Panc1 (cell line): Measurements from ENCODE around the gene SEMA5B. TPM values are rescaled to one million over a fixed set of nuclear protein-coding genes. Genes with fewer than 3 reads are reported as not detected.

Experiments used
- ATAC-seq: fragments of 200-7000 bp; cut with Tn5 transposase; 2 replicates; pipeline ENCODE4 v1.9.1; 2020; ENCODE audit warnings: mild to moderate bottlenecking, moderate library complexity
- BruUV-seq: library from RNA; stranded (reverse); fragments of 400-500 nt; replicated peaks from 2 replicates; lab custom pipeline; 2021; lab: Mats Ljungman, UMichigan
- CTCF ChIA-PET: fragments of 300-600 bp; sonication (Branson Sonifier 250); formaldehyde crosslinking; loops from one replicate; lab custom pipeline; 2022; ENCODE audit warnings: antibody characterized with exemption; lab: Charles Lee
- POLR2A ChIA-PET: fragments of 300-600 bp; sonication (Branson Sonifier 250); formaldehyde crosslinking; loops from one replicate; lab custom pipeline; 2022; ENCODE audit warnings: antibody characterized with exemption; lab: Charles Lee
- DNase-seq: peaks from one replicate; pipeline ENCODE4 v3.0.0-alpha.2; 2010; ENCODE audit warnings: low read depth, low spot score
- H3K27ac ChIP-seq: 2 replicates; pipeline ENCODE4 v1.5.1; 2011; ENCODE audit warnings: mild to moderate bottlenecking, low read length, inconsistent platforms
- H3K27me3 ChIP-seq: fragments of 200-500 bp; sonication (Bioruptor generic); 2 replicates; pipeline ENCODE4 v1.6.0; 2014; ENCODE audit warnings: low read length, inconsistent platforms; ENCODE audit not compliant: control insufficient read depth, insufficient read depth
- H3K36me3 ChIP-seq: fragments of 200-500 bp; sonication (Bioruptor generic); 2 replicates; pipeline ENCODE4 v1.5.1; 2014; ENCODE audit warnings: inconsistent platforms, mild to moderate bottlenecking, low read length, moderate library complexity; ENCODE audit not compliant: control insufficient read depth, insufficient read depth
- H3K4me1 ChIP-seq: 2 replicates; pipeline ENCODE4 v1.5.1; 2011; ENCODE audit warnings: inconsistent platforms, mild to moderate bottlenecking, low read length, moderate library complexity; ENCODE audit not compliant: control insufficient read depth, insufficient read depth
- H3K4me3 ChIP-seq, 2 experiments: 2 replicates each; pipeline ENCODE4 v1.5.1; 2011 to 2012; ENCODE audit warnings: low read depth in 2 of 2, low read length in 2 of 2, mild to moderate bottlenecking in 2 of 2, inconsistent platforms in 1 of 2, moderate library complexity in 1 of 2
- H3K9me3 ChIP-seq: fragments of 200-500 bp; sonication (Bioruptor generic); 2 replicates; pipeline ENCODE4 v1.5.1; 2014; ENCODE audit warnings: low read depth, mild to moderate bottlenecking, inconsistent platforms, low read length, moderate library complexity; ENCODE audit not compliant: control insufficient read depth, insufficient read depth
- CTCF ChIP-seq: fragments of 450-650 bp; IDR thresholded peaks from 2 replicates; pipeline ENCODE4 v1.5.1; 2017; ENCODE audit warnings: mild to moderate bottlenecking
- POLR2AphosphoS5 ChIP-seq: IDR thresholded peaks from 2 replicates; pipeline ENCODE4 v1.6.1; 2012; ENCODE audit warnings: mild to moderate bottlenecking, low read depth, low read length, moderate library complexity
- REST ChIP-seq, 2 experiments: IDR thresholded peaks; 2 replicates each; pipeline ENCODE4 v1.6.1; 2011 to 2012; ENCODE audit warnings: low read depth in 2 of 2, control low read depth in 1 of 2, low read length in 1 of 2, mild to moderate bottlenecking in 1 of 2, moderate library complexity in 1 of 2; ENCODE audit not compliant: insufficient read depth in 1 of 2
- SIN3A ChIP-seq: IDR thresholded peaks from 2 replicates; pipeline ENCODE4 v1.6.1; 2012; ENCODE audit warnings: low read depth, mild to moderate bottlenecking, low read length, moderate library complexity, borderline replicate concordance; ENCODE audit not compliant: insufficient read depth
- TCF7L2 ChIP-seq: IDR thresholded peaks from 2 replicates; pipeline ENCODE4 v1.6.1; 2011; ENCODE audit warnings: mild to moderate bottlenecking, low read depth, low read length, inconsistent platforms
- in situ Hi-C: cut with HindIII; loops from 2 replicates; pipeline ENCODE4 v1.10.0; 2016; ENCODE audit warnings: low sequenced_read_pairs, low pct_unique_long_range_greater_than_20kb
- intact Hi-C: fragments of 100-400 bp; cut with micrococcal nuclease; formaldehyde crosslinking; loops from one replicate; pipeline ENCODE4 v1.10.0; 2022; ENCODE audit not compliant: unreplicated experiment
- total RNA-seq: library from RNA; stranded (reverse); gene quantifications from one replicate; pipeline ENCODE4 v1.2.1, GENCODE V29; 2021; ENCODE audit not compliant: unreplicated experiment

Gene SEMA5B
- total RNA-seq, 1 experiment from 2014 or later = 1.2 TPM

DNA sequence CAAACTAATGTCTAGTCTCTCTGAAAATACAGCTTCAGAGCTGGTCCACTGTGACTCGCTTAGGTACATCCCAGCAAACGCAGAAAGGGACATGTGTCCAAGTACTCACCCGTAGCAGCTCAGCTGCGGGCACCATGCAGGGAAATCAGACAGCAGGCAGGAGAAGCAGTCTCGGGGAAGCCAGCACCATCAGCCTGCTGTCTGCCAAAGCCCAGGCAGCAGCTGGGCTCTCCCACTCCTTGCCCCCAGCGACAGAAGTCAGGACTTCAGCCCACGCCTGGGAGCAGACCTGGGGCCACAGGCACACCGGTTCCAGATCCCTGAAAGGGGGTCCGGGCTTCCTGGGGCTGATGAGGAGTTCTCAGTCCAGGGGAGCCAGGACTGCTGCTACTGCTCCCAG, 34.9 kb downstream of the SEMA5B start:
- peaks cover 25% of the 10 kb centered on the region for H3K27me3 ChIP-seq
- POLR2A ChIA-PET = no interaction called here
- no peak overlapping the region for H3K27ac ChIP-seq
- ATAC-seq = peak; percentile 35
- no peaks in the 10 kb centered on the region for H3K9me3 ChIP-seq
- in situ Hi-C loops (no loop called here), intact Hi-C loops (no loop called here)
- BruUV-seq = no TSS peak
- no peak for DNase-seq
- CTCF ChIA-PET = interaction anchor here (0.8 kb wide), 1 partner anchor 35 kb away, joined by 5 read pairs; the partner anchor contains the start of gene SEMA5B
- peaks cover 7% of the 10 kb centered on the region for H3K4me1 ChIP-seq
- TF ChIP-seq POLR2AphosphoS5 (no peak), CTCF (no peak), SIN3A (no peak), REST (IDR thresholded peaks at IDR 0.05; ENCODE audit: insufficient read depth in 1 of 2, low read depth in 2 of 2, low read length in 1 of 2) (no peak), TCF7L2 (no peak)
- no peaks in the 10 kb centered on the region for H3K36me3 ChIP-seq
- no peak overlapping the region for H3K4me3 ChIP-seq

DNA sequence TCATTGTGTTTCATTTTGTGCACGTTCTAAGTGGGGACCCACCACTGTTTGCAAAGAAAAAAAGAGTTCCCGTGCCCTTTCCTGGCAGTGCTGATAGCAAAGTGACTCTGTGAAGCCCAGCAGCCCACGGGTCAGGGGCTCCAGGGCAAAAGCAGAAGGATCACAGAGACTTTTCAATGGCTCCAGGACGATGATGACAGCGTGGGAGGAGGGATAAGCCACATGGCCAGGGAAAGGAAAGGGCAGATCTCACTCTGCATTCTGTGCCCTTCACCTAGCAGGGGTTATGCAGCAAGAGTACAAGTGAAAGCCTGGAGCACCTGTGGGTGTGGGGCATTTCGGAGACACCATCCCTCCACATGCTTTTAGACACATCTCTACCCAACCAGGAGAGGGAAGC, 35.4 kb downstream of the SEMA5B start:
- no peak for ATAC-seq
- BruUV-seq = no TSS peak
- Histone ChIP-seq H3K4me3 (no peak overlapping the region), H3K27me3 (peaks cover 25% of the 10 kb centered on the region), H3K27ac (no peak overlapping the region), H3K36me3 (no peaks in the 10 kb centered on the region), H3K9me3 (no peaks in the 10 kb centered on the region), H3K4me1 (peaks cover 7% of the 10 kb centered on the region)
- DNase-seq = no peak
- ChIA-PET CTCF (no interaction called here), POLR2A (no interaction called here)
- intact Hi-C loops = no loop called here
- in situ Hi-C loops = no loop called here
- TF ChIP-seq POLR2AphosphoS5 (no peak), REST (IDR thresholded peaks at IDR 0.05; ENCODE audit: insufficient read depth in 1 of 2, low read depth in 2 of 2, low read length in 1 of 2) (no peak), SIN3A (no peak)
